ENCODE data around the gene HERPUD1.

Gene HERPUD1

DNA sequence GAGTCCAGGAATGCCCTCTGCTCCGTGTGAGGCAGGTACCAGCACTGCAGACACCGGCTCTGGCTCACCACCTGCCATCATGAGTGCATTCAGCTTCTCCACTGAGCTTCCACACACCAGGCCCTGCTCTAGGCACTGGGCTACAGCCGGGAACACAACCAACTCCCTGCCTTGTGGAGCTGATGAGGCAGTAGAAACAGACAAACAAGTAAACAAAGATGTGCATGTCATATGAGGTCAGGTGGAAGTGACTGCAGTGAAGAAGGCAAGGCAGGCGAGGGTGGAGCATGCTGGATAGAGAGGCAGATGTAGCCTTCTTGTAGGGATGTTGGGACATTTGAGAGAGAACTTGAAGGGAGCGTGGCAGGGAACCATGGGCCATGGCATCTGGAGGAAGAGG lies 62.4 kb downstream of the HERPUD1 start:
- DNase-seq (ENCODE audit: extremely low read depth in 1 of 2, low read depth in 1 of 2) = no peak

Data from activated CD8-positive, alpha-beta memory T cell treated with anti-CD3 and anti-CD28 coated beads for 1 hour (primary cell).